Neural cell (in vitro differentiated cells): ENCODE results near the gene ITM2C. TPM values are rescaled to one million over a fixed set of nuclear protein-coding genes. Genes with fewer than 3 reads are reported as not detected.

Experiments
- H2AFZ ChIP-seq: fragments of 200-600, 300-800 bp; sonication (generic), shearing (Covaris generic); 2 replicates; pipeline ENCODE4 v1.6.0; 2014; ENCODE audit warnings: low read depth, mild to moderate bottlenecking, antibody characterized with exemption, low read length, moderate library complexity
- H3F3A ChIP-seq: fragments of 200-600 bp; shearing (Covaris generic); 2 replicates; pipeline ENCODE4 v1.6.1; 2016; ENCODE audit warnings: mild to moderate bottlenecking, moderate library complexity, mixed read lengths, antibody characterized with exemption, low read length; ENCODE audit not compliant: insufficient read depth, poor library complexity, severe bottlenecking
- H3K27ac ChIP-seq: fragments of 200-600, 300-800 bp; sonication (generic), shearing (Covaris generic); 2 replicates; pipeline ENCODE4 v1.5.1; 2014; ENCODE audit warnings: mild to moderate bottlenecking, low read length, moderate library complexity
- H3K27me3 ChIP-seq: fragments of 300-800, 200-600 bp; sonication (generic), shearing (Covaris generic); 2 replicates; pipeline ENCODE4 v1.6.0; 2014; ENCODE audit warnings: mild to moderate bottlenecking, low read depth, low read length, moderate library complexity; ENCODE audit not compliant: insufficient read depth
- H3K36me3 ChIP-seq: fragments of 300-800, 200-600 bp; sonication (generic), shearing (Covaris generic); 2 replicates; pipeline ENCODE4 v1.5.1; 2014; ENCODE audit warnings: mild to moderate bottlenecking, antibody characterized with exemption, low read length, moderate library complexity; ENCODE audit not compliant: insufficient read depth
- H3K4me2 ChIP-seq: fragments of 300-800, 200-600 bp; sonication (generic), shearing (Covaris generic); 2 replicates; pipeline ENCODE4 v1.6.0; 2014; ENCODE audit warnings: mild to moderate bottlenecking, low read length
- H3K4me3 ChIP-seq: fragments of 300-800, 200-600 bp; sonication (generic), shearing (Covaris generic); 2 replicates; pipeline ENCODE4 v1.5.1; 2014; ENCODE audit warnings: mild to moderate bottlenecking, low read length, moderate library complexity
- H3K79me2 ChIP-seq: fragments of 200-600 bp; shearing (Covaris generic); replicated peaks from 2 replicates; pipeline ENCODE4 v1.6.0; 2014; ENCODE audit warnings: mild to moderate bottlenecking, low read length, moderate library complexity; ENCODE audit not compliant: insufficient read depth
- H3K9ac ChIP-seq: fragments of 300-800, 200-600 bp; sonication (generic), shearing (Covaris generic); 2 replicates; pipeline ENCODE4 v1.6.1; 2016; ENCODE audit warnings: mild to moderate bottlenecking, low read length, mixed read lengths
- H3K9me2 ChIP-seq: fragments of 200-600 bp; shearing (Covaris generic); 2 replicates; pipeline ENCODE4 v1.6.1; 2016; ENCODE audit warnings: mild to moderate bottlenecking, low read length, mixed read lengths; ENCODE audit not compliant: insufficient read depth
- H3K9me3 ChIP-seq: fragments of 200-600, 300-800 bp; sonication (generic), shearing (Covaris generic); 2 replicates; pipeline ENCODE4 v1.6.1; 2016; ENCODE audit warnings: mild to moderate bottlenecking, mixed run types, low read length, moderate library complexity, mixed read lengths
- H4K20me1 ChIP-seq: fragments of 200-600 bp; shearing (Covaris generic); 2 replicates; pipeline ENCODE4 v1.6.1; 2016; ENCODE audit warnings: mild to moderate bottlenecking, mixed run types; ENCODE audit not compliant: insufficient read depth
- EP300 ChIP-seq: fragments of 450-650 bp; conservative IDR thresholded peaks from 2 replicates; pipeline ENCODE4 v1.6.1; 2014; ENCODE audit warnings: antibody characterized with exemption, mild to moderate bottlenecking, moderate library complexity; ENCODE audit not compliant: poor library complexity, severe bottlenecking
- EZH2 ChIP-seq: fragments of 200-600, 300-800 bp; shearing (Covaris generic), sonication (generic); IDR thresholded peaks from 2 replicates; pipeline ENCODE4 v1.6.1; 2014; ENCODE audit warnings: antibody characterized with exemption, low read length, borderline replicate concordance, mild to moderate bottlenecking; ENCODE audit not compliant: insufficient read depth, poor library complexity, severe bottlenecking
- MXI1 ChIP-seq: fragments of 450-650 bp; conservative IDR thresholded peaks from 2 replicates; pipeline ENCODE4 v1.6.1; 2014; ENCODE audit warnings: antibody characterized with exemption, mild to moderate bottlenecking; ENCODE audit not compliant: poor library complexity, severe bottlenecking
- POLR2AphosphoS5 ChIP-seq: IDR thresholded peaks from 2 replicates; pipeline ENCODE4 v1.6.1; 2012
- RAD21 ChIP-seq: fragments of 450-650 bp; conservative IDR thresholded peaks from 2 replicates; pipeline ENCODE4 v1.6.1; 2014; ENCODE audit warnings: antibody characterized with exemption, mild to moderate bottlenecking, moderate library complexity
- REST ChIP-seq: IDR thresholded peaks from 2 replicates; pipeline ENCODE4 v1.6.1; 2012; ENCODE audit warnings: borderline replicate concordance
- SMC3 ChIP-seq: fragments of 450-650 bp; conservative IDR thresholded peaks from 2 replicates; pipeline ENCODE4 v1.6.1; 2014; ENCODE audit warnings: antibody characterized with exemption, mild to moderate bottlenecking, moderate library complexity; ENCODE audit not compliant: poor library complexity
- TAF1 ChIP-seq: IDR thresholded peaks from 2 replicates; pipeline ENCODE4 v1.6.1; 2012; ENCODE audit warnings: low read depth
- polyA plus RNA-seq: library from polyadenylated mRNA; depleted of rRNA; stranded (reverse); fragments of >200 nt; gene quantifications from 2 replicates; pipeline ENCODE4 v1.2.3, GENCODE V29; 2014
- TF ChIP-seq, protein P1 (sequence below): fragments of 450-650 bp; IDR thresholded peaks from 2 replicates; pipeline ENCODE4 v1.5.1; 2014; ENCODE audit warnings: antibody characterized with exemption, mild to moderate bottlenecking, moderate library complexity; ENCODE audit not compliant: poor library complexity, severe bottlenecking

Gene ITM2C
- polyA plus RNA-seq, 1 donor from 2014 or later = 186 TPM

DNA sequence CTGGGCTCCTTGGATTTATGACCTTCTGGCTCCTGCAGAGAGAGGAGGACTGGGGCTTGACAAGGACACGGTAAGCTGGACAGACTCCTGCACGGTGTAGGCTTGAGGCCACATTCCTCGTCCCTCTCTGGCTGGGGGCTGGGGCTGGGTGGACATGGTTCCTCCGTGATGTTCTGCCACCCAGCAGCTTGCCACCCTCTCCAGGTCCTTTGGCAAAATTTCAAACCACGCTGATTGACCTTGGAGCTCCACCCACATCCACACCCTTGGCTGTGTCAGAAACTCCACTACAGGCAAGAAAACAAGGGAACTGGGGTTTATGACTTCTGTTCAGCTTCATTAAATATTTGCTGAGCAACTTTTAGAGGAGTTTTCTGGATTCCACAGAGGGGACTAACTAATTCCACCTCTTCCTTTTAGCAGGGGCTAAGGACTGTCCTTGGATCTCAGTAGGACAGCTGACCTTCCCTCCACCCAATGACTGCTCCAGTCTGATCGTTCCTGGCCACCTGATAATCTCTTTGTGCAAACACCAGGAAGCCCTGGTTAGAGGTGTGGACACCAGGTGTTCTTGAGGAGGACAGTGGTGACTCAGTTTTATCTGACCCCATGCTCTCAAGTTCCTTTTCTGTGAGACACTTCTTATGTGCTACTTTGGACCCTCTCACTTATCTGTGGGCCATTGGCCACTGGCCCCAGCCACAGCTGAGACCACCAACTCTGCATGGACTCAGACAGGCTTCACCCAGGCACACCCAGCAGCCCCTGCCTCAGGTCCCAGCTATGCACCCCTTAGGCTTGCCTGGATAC, 31.0 kb downstream of the ITM2C start:
- Histone ChIP-seq H3F3A (no peaks in the 10 kb centered on the region), H3K79me2 (no peaks in the 10 kb centered on the region), H3K36me3 (no peaks in the 10 kb centered on the region), H3K9me2 (no peaks in the 10 kb centered on the region), H3K4me3 (no peak overlapping the region), H4K20me1 (no peaks in the 10 kb centered on the region), H3K27ac (no peak overlapping the region), H3K9ac (no peak overlapping the region), H2AFZ (no peak overlapping the region), H3K4me2 (no peak overlapping the region), H3K9me3 (no peaks in the 10 kb centered on the region), H3K27me3 (no peaks in the 10 kb centered on the region)
- TF ChIP-seq EZH2 (no peak), SMC3 (no peak), RAD21 (no peak), TAF1 (no peak), REST (no peak), EP300 (no peak), MXI1 (no peak)
- TF ChIP-seq, protein P1, sequence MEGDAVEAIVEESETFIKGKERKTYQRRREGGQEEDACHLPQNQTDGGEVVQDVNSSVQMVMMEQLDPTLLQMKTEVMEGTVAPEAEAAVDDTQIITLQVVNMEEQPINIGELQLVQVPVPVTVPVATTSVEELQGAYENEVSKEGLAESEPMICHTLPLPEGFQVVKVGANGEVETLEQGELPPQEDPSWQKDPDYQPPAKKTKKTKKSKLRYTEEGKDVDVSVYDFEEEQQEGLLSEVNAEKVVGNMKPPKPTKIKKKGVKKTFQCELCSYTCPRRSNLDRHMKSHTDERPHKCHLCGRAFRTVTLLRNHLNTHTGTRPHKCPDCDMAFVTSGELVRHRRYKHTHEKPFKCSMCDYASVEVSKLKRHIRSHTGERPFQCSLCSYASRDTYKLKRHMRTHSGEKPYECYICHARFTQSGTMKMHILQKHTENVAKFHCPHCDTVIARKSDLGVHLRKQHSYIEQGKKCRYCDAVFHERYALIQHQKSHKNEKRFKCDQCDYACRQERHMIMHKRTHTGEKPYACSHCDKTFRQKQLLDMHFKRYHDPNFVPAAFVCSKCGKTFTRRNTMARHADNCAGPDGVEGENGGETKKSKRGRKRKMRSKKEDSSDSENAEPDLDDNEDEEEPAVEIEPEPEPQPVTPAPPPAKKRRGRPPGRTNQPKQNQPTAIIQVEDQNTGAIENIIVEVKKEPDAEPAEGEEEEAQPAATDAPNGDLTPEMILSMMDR = no peak

DNA sequence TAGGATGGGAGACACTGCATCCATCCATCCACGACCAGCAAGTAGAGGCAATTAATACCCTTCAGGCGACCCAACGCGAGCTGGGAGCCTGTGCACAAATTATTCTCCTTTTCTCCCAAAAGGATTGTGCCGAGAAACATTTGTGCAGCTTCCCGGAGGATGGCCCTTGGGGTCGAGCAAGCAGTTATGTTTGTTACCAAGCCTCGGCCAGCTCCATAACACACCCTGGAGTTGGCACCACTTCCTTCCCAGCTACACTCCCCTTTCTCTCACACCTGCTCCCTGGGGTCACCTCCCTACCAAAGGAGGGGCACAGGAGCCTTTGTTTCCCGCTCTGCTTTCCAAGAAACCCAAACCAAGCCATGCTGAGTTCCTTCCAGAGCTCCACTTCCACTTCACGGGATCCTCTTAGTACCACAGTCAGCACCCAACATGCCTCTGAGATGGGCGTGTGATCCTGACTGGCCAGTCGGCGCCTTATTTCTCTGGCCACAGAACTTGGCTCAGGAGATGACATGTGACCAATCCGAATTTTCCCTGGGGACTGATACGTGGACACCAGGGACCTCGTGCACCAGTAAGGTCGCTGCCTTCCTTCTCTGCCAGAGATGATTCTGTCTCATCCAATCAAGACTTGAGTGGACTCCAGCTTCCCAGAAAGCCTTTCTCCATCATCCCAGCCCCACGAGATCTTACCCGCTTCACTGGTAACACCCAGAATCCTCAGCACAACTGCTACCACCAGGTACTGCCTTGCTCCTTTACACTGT, 31.8 kb downstream of the ITM2C start:
- no peaks in the 10 kb centered on the region for H3K79me2 ChIP-seq
- no peak overlapping the region for H2AFZ ChIP-seq
- no peaks in the 10 kb centered on the region for H3K36me3 ChIP-seq
- H3K9ac ChIP-seq = no peak overlapping the region
- H3K27ac ChIP-seq = no peak overlapping the region
- no peak overlapping the region for H3K4me3 ChIP-seq
- no peaks in the 10 kb centered on the region for H3K9me2 ChIP-seq
- TF ChIP-seq EZH2 = no peak
- no peak for TF ChIP-seq POLR2AphosphoS5
- TF ChIP-seq, protein P1 = no peak
- TF ChIP-seq SMC3 = no peak
- no peak for TF ChIP-seq EP300
- TF ChIP-seq REST = no peak
- no peak for TF ChIP-seq RAD21
- no peak for TF ChIP-seq MXI1
- no peak for TF ChIP-seq TAF1
- no peaks in the 10 kb centered on the region for H3K27me3 ChIP-seq
- no peak overlapping the region for H3K4me2 ChIP-seq
- no peaks in the 10 kb centered on the region for H4K20me1 ChIP-seq
- no peaks in the 10 kb centered on the region for H3K9me3 ChIP-seq
- no peaks in the 10 kb centered on the region for H3F3A ChIP-seq
